NCI-H2081 (cell line): ENCODE measurements around the gene ARHGEF40.

ENCODE experiments used
- DNase-seq, 2 experiments: peaks; one replicate each; lab custom pipeline; 2025; lab: John Stamatoyannopoulos, UW

The ARHGEF40 gene

GRCh38 chr14:21098076-21098891 lies 28.2 kb downstream of the ARHGEF40 start, which contains the start of gene ZNF219:
TSS of gene ZNF219 (minus strand) at chr14:21098655. CDS start at chr14:21093591, 5,064 bp downstream.
- DNase-seq = peak in 1 of 2 experiments; percentile 40

GRCh38 chr14:21098892-21099595 lies 28.9 kb downstream of the ARHGEF40 start:
- DNase-seq = no peak

- DNase-seq = no peak
These were observed 29.5 kb downstream of the ARHGEF40 start for GRCh38 chr14:21099596-21099985.

- no peak for DNase-seq
These were observed 30.8 kb downstream of the ARHGEF40 start, which contains the start of gene TMEM253 for GRCh38 chr14:21100931-21101330. TSS of gene TMEM253 (plus strand) at chr14:21101066. CDS start at chr14:21101344, 278 bp downstream.

GRCh38 chr14:21101802-21102413 lies 31.8 kb downstream of the ARHGEF40 start:
- DNase-seq = no peak

GRCh38 chr14:21102521-21103410 lies 32.7 kb downstream of the ARHGEF40 start:
- DNase-seq = peak in 1 of 2 experiments; percentile 21

GRCh38 chr14:21103411-21103709 lies 33.3 kb downstream of the ARHGEF40 start:
- no peak for DNase-seq

- DNase-seq = peak; percentile 95
These were observed 33.8 kb downstream of the ARHGEF40 start for GRCh38 chr14:21103710-21104447.

- DNase-seq = peak; percentile 76 to 85
These were observed 34.5 kb downstream of the ARHGEF40 start for GRCh38 chr14:21104448-21105060.

- no peak for DNase-seq
These were observed 35.0 kb downstream of the ARHGEF40 start for GRCh38 chr14:21105095-21105494.

GRCh38 chr14:21106176-21106497 lies 36.0 kb downstream of the ARHGEF40 start:
- DNase-seq = no peak

- DNase-seq = peak; percentile 77
These were observed 36.6 kb downstream of the ARHGEF40 start for GRCh38 chr14:21106498-21107282.

- DNase-seq = no peak
These were observed 37.2 kb downstream of the ARHGEF40 start for GRCh38 chr14:21107283-21107800.

- DNase-seq = no peak
These were observed 38.7 kb downstream of the ARHGEF40 start for GRCh38 chr14:21108791-21109190.

- no peak for DNase-seq
These were observed 39.5 kb downstream of the ARHGEF40 start for GRCh38 chr14:21109377-21110138.

- DNase-seq = no peak
These were observed 42.2 kb downstream of the ARHGEF40 start for GRCh38 chr14:21112255-21112654.

- DNase-seq = no peak
These were observed 43.3 kb downstream of the ARHGEF40 start for GRCh38 chr14:21113369-21113768.

- no peak for DNase-seq
These were observed 48.8 kb downstream of the ARHGEF40 start for GRCh38 chr14:21118933-21119332.

- DNase-seq = no peak
These were observed 50.6 kb downstream of the ARHGEF40 start for GRCh38 chr14:21120686-21121085.
